Activated T-helper 9 cell treated with anti-CD3 and anti-CD28 coated beads, Interleukin-2, amount 50 U/mL, for 16 hours (primary cell): ENCODE results near the gene KERA.

Source experiments
- DNase-seq: peaks from one replicate; pipeline ENCODE4 v3.0.0-alpha.2; 2020; ENCODE audit warnings: low read depth

Gene KERA

GRCh38 chr12:91009319-91009950 is 48.4 kb downstream of the KERA start:
- no peak for DNase-seq

GRCh38 chr12:91007531-91008290 is 50.1 kb downstream of the KERA start:
- no peak for DNase-seq

DNA sequence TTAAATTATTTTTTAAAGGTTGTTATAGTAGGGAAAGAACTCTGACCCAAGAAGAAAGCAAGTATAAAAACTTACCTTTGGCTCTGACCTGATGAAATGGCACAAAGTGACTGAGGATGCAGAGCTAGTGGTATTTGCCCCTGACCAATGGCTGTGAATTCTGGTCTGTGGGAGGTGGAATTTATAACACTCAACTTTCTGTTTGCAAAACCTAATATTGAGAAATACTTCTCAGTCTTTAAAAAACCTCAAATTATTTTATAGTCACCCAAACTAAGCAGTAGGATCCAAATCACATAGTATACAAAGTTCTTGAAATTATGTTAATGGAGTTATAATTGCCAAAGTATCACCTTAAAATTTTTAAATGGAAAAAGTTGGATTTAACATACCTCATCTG is 53.0 kb downstream of the KERA start, which contains the start of gene EPYC:
Gene EPYC, minus strand, starts transcription at position 101 of the 400 bp plus-strand sequence. CDS start 2,407 bp downstream, outside the sequence.
- DNase-seq: no peak

GRCh38 chr12:91003737-91004136 is 54.1 kb downstream of the KERA start:
- no peak for DNase-seq

GRCh38 chr12:91001306-91001705 is 56.5 kb downstream of the KERA start:
- DNase-seq: no peak
